HEK293 (cell line): ENCODE measurements around the gene CINP.
A peak's percentile ranks its signal among the peaks of the same experiment; 100 is the strongest.

Experiments
- BCL11A ChIP-seq: fragments of 450-650 bp; formaldehyde crosslinking; IDR thresholded peaks from 2 replicates; pipeline ENCODE4 v1.5.1; 2016; ENCODE audit warnings: low read depth, missing biosample characterization, missing genetic modification characterization
- TSHZ1 ChIP-seq: fragments of 450-650 bp; formaldehyde crosslinking; IDR thresholded peaks from 2 replicates; pipeline ENCODE4 v1.5.1; 2016; ENCODE audit warnings: missing biosample characterization, missing genetic modification characterization, borderline replicate concordance
- ZNF239 ChIP-seq: fragments of 450-650 bp; formaldehyde crosslinking; IDR thresholded peaks from 2 replicates; pipeline ENCODE4 v1.5.1; 2016; ENCODE audit warnings: missing biosample characterization, missing genetic modification characterization
- ZNF350 ChIP-seq: fragments of 450-650 bp; formaldehyde crosslinking; IDR thresholded peaks from 2 replicates; pipeline ENCODE4 v1.5.0; 2017; ENCODE audit warnings: missing biosample characterization, mild to moderate bottlenecking, missing genetic modification characterization
- ZNF366 ChIP-seq: fragments of 450-650 bp; formaldehyde crosslinking; conservative IDR thresholded peaks from 2 replicates; pipeline ENCODE4 v1.5.1; 2016; ENCODE audit warnings: missing biosample characterization, missing genetic modification characterization
- ZNF394 ChIP-seq: fragments of 450-650 bp; formaldehyde crosslinking; IDR thresholded peaks from 2 replicates; pipeline ENCODE4 v1.5.1; 2016; ENCODE audit warnings: missing biosample characterization, missing genetic modification characterization, mild to moderate bottlenecking, moderate library complexity, borderline replicate concordance
- ZNF518A ChIP-seq: fragments of 450-650 bp; formaldehyde crosslinking; conservative IDR thresholded peaks from 2 replicates; pipeline ENCODE4 v1.5.1; 2016; ENCODE audit warnings: low read depth, missing biosample characterization, missing genetic modification characterization
- ZNF645 ChIP-seq: fragments of 450-650 bp; formaldehyde crosslinking; IDR thresholded peaks from 2 replicates; pipeline ENCODE4; 2016; ENCODE audit warnings: missing biosample characterization, missing genetic modification characterization
- ZNF658 ChIP-seq: fragments of 450-650 bp; formaldehyde crosslinking; IDR thresholded peaks from 2 replicates; pipeline ENCODE4; 2016; ENCODE audit warnings: missing biosample characterization, missing genetic modification characterization
- ZNF701 ChIP-seq: fragments of 450-650 bp; formaldehyde crosslinking; IDR thresholded peaks from 2 replicates; pipeline ENCODE4 v1.5.1; 2016; ENCODE audit warnings: missing biosample characterization, missing genetic modification characterization
- ZNF707 ChIP-seq: fragments of 450-650 bp; formaldehyde crosslinking; IDR thresholded peaks from 2 replicates; pipeline ENCODE4 v1.5.1; 2016; ENCODE audit warnings: missing biosample characterization, missing genetic modification characterization
- ZNF76 ChIP-seq: fragments of 450-650 bp; formaldehyde crosslinking; IDR thresholded peaks from 2 replicates; pipeline ENCODE4; 2016; ENCODE audit warnings: low read depth, missing biosample characterization, missing genetic modification characterization, borderline replicate concordance
- ZNF792 ChIP-seq: fragments of 450-650 bp; formaldehyde crosslinking; IDR thresholded peaks from 2 replicates; pipeline ENCODE4 v1.5.1; 2016; ENCODE audit warnings: missing biosample characterization, missing genetic modification characterization
- ZNF837 ChIP-seq: fragments of 450-650 bp; formaldehyde crosslinking; IDR thresholded peaks from 2 replicates; pipeline ENCODE4 v1.5.1; 2016; ENCODE audit warnings: missing biosample characterization, missing genetic modification characterization
- ZSCAN16 ChIP-seq: fragments of 450-650 bp; formaldehyde crosslinking; IDR thresholded peaks from 2 replicates; pipeline ENCODE4 v1.5.1; 2016; ENCODE audit warnings: missing biosample characterization, missing genetic modification characterization
- ZSCAN18 ChIP-seq: fragments of 450-650 bp; formaldehyde crosslinking; IDR thresholded peaks from 2 replicates; pipeline ENCODE4 v1.5.1; 2016; ENCODE audit warnings: missing biosample characterization, missing genetic modification characterization
- TF ChIP-seq, protein P1 (sequence below): fragments of 450-650 bp; formaldehyde crosslinking; IDR thresholded peaks from 2 replicates; pipeline ENCODE4 v1.5.1; 2016; ENCODE audit warnings: missing biosample characterization, missing genetic modification characterization
- TF ChIP-seq, protein P2 (sequence below): fragments of 450-650 bp; formaldehyde crosslinking; IDR thresholded peaks from 2 replicates; pipeline ENCODE4 v1.5.1; 2016; ENCODE audit warnings: missing biosample characterization, missing genetic modification characterization, low read depth
- TF ChIP-seq, protein P3 (sequence below): fragments of 450-650 bp; formaldehyde crosslinking; IDR thresholded peaks from 2 replicates; pipeline ENCODE4 v1.5.1; 2016; ENCODE audit warnings: missing biosample characterization, missing genetic modification characterization

CINP gene

GRCh38 chr14:102316743-102317563 is 45.7 kb downstream of the CINP start (continued):
- TF ChIP-seq, protein P1, sequence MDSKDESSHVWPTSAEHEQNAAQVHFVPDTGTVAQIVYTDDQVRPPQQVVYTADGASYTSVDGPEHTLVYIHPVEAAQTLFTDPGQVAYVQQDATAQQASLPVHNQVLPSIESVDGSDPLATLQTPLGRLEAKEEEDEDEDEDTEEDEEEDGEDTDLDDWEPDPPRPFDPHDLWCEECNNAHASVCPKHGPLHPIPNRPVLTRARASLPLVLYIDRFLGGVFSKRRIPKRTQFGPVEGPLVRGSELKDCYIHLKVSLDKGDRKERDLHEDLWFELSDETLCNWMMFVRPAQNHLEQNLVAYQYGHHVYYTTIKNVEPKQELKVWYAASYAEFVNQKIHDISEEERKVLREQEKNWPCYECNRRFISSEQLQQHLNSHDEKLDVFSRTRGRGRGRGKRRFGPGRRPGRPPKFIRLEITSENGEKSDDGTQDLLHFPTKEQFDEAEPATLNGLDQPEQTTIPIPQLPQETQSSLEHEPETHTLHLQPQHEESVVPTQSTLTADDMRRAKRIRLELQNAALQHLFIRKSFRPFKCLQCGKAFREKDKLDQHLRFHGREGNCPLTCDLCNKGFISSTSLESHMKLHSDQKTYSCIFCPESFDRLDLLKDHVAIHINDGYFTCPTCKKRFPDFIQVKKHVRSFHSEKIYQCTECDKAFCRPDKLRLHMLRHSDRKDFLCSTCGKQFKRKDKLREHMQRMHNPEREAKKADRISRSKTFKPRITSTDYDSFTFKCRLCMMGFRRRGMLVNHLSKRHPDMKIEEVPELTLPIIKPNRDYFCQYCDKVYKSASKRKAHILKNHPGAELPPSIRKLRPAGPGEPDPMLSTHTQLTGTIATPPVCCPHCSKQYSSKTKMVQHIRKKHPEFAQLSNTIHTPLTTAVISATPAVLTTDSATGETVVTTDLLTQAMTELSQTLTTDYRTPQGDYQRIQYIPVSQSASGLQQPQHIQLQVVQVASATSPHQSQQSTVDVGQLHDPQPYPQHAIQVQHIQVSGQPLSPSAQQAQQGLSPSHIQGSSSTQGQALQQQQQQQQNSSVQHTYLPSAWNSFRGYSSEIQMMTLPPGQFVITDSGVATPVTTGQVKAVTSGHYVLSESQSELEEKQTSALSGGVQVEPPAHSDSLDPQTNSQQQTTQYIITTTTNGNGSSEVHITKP (tag by site-specific recombination) = peak; percentile 99
- TF ChIP-seq ZNF707 (no peak), ZNF792 (tag by site-specific recombination) (peak; percentile 72; the same call in 1 of the 2 replicates), ZNF837 (tag by site-specific recombination) (no peak), TSHZ1 (tag by site-specific recombination) (peak; percentile 70; the same call in 1 of the 2 replicates), BCL11A (tag by site-specific recombination) (peak; percentile 94), ZNF76 (tag by site-specific recombination) (peak; percentile 79), ZNF645 (no peak), ZNF701 (tag by site-specific recombination) (no peak), ZNF366 (peak; percentile 1; the same call in 1 of the 2 replicates), ZNF658 (tag by site-specific recombination) (no peak), ZSCAN18 (tag by site-specific recombination) (peak; percentile 94), ZNF350 (tag by site-specific recombination) (no peak), ZNF518A (tag by site-specific recombination) (0 out of 2 replicates have a peak, but pooled peaks have one; percentile 53), ZNF239 (peak; percentile 62; the same call in 1 of the 2 replicates), ZSCAN16 (no peak), ZNF394 (peak; percentile 71; the same call in 1 of the 2 replicates)
- TF ChIP-seq, protein P2, sequence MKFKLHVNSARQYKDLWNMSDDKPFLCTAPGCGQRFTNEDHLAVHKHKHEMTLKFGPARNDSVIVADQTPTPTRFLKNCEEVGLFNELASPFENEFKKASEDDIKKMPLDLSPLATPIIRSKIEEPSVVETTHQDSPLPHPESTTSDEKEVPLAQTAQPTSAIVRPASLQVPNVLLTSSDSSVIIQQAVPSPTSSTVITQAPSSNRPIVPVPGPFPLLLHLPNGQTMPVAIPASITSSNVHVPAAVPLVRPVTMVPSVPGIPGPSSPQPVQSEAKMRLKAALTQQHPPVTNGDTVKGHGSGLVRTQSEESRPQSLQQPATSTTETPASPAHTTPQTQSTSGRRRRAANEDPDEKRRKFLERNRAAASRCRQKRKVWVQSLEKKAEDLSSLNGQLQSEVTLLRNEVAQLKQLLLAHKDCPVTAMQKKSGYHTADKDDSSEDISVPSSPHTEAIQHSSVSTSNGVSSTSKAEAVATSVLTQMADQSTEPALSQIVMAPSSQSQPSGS = no peak
- TF ChIP-seq, protein P3, sequence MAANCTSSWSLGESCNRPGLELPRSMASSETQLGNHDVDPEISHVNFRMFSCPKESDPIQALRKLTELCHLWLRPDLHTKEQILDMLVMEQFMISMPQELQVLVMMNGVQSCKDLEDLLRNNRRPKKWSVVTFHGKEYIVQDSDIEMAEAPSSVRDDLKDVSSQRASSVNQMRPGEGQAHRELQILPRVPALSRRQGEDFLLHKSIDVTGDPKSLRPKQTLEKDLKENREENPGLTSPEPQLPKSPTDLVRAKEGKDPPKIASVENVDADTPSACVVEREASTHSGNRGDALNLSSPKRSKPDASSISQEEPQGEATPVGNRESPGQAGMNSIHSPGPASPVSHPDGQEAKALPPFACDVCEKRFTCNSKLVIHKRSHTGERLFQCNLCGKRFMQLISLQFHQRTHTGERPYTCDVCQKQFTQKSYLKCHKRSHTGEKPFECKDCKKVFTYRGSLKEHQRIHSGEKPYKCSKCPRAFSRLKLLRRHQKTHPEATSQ = peak; percentile 86
